ENCODE measurements around the gene DGLUCY. TPM values are rescaled to one million over a fixed set of nuclear protein-coding genes. Genes with fewer than 3 reads are reported as not detected.
A peak's percentile ranks its signal among the peaks of the same experiment; 100 is the strongest.

The DGLUCY gene
- total and polyA plus RNA-seq, 10 donors = 24.1 to 134 (median 96.7) TPM

DNA sequence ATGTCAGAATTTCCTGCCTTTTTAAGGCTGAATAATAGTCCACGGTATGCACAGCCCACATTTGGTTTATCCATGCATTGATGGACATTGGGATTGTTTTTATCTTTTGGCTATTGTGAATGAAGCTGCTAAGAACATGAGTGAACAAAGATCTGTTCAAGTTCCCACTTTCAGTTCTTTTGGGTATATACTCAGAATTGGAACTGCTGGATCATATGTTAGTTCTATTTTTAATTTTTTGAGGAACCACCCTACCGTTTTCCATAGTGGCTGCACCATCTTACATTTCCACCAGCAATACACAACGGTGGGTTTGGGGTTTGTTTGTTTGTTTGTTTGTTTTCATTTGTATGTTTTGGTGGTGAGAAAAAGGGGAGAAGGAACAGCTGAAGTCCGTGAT, 124.2 kb downstream of the DGLUCY start:
- no peak overlapping the region for H3K27ac ChIP-seq
- TF ChIP-seq POLR2A (IDR thresholded peaks at IDR 0.05) (no peak), POLR2AphosphoS5 (IDR thresholded peaks at IDR 0.05) (no peak)
- TF ChIP-seq, protein P1, sequence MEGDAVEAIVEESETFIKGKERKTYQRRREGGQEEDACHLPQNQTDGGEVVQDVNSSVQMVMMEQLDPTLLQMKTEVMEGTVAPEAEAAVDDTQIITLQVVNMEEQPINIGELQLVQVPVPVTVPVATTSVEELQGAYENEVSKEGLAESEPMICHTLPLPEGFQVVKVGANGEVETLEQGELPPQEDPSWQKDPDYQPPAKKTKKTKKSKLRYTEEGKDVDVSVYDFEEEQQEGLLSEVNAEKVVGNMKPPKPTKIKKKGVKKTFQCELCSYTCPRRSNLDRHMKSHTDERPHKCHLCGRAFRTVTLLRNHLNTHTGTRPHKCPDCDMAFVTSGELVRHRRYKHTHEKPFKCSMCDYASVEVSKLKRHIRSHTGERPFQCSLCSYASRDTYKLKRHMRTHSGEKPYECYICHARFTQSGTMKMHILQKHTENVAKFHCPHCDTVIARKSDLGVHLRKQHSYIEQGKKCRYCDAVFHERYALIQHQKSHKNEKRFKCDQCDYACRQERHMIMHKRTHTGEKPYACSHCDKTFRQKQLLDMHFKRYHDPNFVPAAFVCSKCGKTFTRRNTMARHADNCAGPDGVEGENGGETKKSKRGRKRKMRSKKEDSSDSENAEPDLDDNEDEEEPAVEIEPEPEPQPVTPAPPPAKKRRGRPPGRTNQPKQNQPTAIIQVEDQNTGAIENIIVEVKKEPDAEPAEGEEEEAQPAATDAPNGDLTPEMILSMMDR (IDR thresholded peaks at IDR 0.05 in 8 of 11, conservative IDR thresholded peaks at IDR 0.05 in 3 of 11) = no peak
- peaks cover 0 to 16% (median 0%) of the 10 kb centered on the region in 6 donors for H3K36me3 ChIP-seq
- intact Hi-C loops (cut with DNase I; ENCODE audit: low total_unique reads) = no loop called here
- no peaks in the 10 kb centered on the region for H3K9me3 ChIP-seq
- peaks cover 7 to 63% (median 29%) of the 10 kb centered on the region in 6 donors for H3K4me1 ChIP-seq
- no peaks in the 10 kb centered on the region for H3K27me3 ChIP-seq (replicated peaks in 1 of 7)
- no peak for DNase-seq
- 64 to 76% (median 66%) methylated on average over 4 of the region's 4 CpGs for WGBS, 5 donors
- no peak overlapping the region for H3K4me3 ChIP-seq

DNA sequence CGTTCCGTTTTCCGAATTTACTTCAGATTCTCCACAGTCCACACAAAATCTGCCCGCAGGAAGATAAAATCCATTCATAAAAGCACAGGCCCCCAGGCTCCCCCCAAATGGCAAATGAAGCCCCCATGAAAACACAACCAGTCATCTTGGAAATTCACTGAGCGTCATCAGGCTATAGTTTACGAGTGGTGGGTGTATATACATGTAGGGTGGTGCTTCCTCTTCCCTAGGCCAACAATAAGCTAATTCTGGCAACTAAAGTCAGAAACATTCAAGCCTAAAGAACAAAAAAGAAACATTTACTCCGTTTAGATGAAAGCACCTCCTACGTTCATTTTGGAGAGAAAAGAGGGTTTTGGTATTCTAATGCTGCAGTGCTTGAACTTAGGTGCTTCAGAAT, 124.8 kb downstream of the DGLUCY start:
- H3K4me1 ChIP-seq = peaks cover 13 to 63% (median 33%) of the 10 kb centered on the region in 6 donors
- no peaks in the 10 kb centered on the region for H3K27me3 ChIP-seq (replicated peaks in 1 of 7)
- peak overlapping the region in 1 of 8 donors; percentile 31 for H3K27ac ChIP-seq
- no peaks in the 10 kb centered on the region for H3K9me3 ChIP-seq
- DNase-seq = no peak
- peaks cover 0 to 14% (median 0%) of the 10 kb centered on the region in 6 donors for H3K36me3 ChIP-seq
- 73 to 79% (median 75%) methylated on average over 8 of the region's 8 CpGs for WGBS, 5 donors
- TF ChIP-seq POLR2AphosphoS5 (IDR thresholded peaks at IDR 0.05) (no peak), POLR2A (IDR thresholded peaks at IDR 0.05) (no peak)
- TF ChIP-seq, protein P1 (IDR thresholded peaks at IDR 0.05 in 8 of 11, conservative IDR thresholded peaks at IDR 0.05 in 3 of 11) = no peak
- H3K4me3 ChIP-seq = no peak overlapping the region
- intact Hi-C loops (cut with DNase I; ENCODE audit: low total_unique reads) = no loop called here

DNA sequence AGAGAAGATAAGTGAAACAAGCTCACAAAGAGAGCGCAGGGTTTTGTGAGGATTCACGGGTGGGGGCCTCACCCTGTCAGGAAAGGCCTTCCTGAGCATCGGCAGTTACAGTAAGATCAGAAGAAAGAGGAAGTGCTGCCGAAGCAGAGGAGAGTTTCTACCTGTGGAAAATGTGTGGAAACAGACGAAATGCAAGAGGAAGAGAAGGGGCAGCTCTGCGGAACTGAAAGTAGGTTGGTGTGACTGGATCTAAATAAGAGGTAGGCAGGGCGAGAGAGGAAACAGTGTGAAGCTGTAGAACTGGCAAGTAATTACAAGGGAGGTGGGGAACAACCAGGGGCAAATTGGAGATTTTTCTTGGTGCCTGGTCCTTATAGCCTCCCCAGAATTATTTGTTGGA, 128.0 kb downstream of the DGLUCY start:
- WGBS, 5 donors = 16 to 30% (median 21%) methylated on average over 7 of the region's 7 CpGs
- H3K4me1 ChIP-seq = peaks cover 21 to 81% (median 59%) of the 10 kb centered on the region in 6 donors
- intact Hi-C loops (cut with DNase I; ENCODE audit: low total_unique reads) = no loop called here
- DNase-seq = no peak
- H3K27me3 ChIP-seq (replicated peaks in 1 of 7) = no peaks in the 10 kb centered on the region
- peak overlapping the region; percentile 40 to 87 (median 77) for H3K27ac ChIP-seq
- H3K4me3 ChIP-seq = peak overlapping the region; percentile 14 to 65 (median 20)
- no peaks in the 10 kb centered on the region for H3K36me3 ChIP-seq
- TF ChIP-seq POLR2AphosphoS5 (IDR thresholded peaks at IDR 0.05) = peak in 1 of 3 donors; percentile 83
- TF ChIP-seq, protein P1 (IDR thresholded peaks at IDR 0.05 in 8 of 11, conservative IDR thresholded peaks at IDR 0.05 in 3 of 11) = no peak
- H3K9me3 ChIP-seq = no peaks in the 10 kb centered on the region

DNA sequence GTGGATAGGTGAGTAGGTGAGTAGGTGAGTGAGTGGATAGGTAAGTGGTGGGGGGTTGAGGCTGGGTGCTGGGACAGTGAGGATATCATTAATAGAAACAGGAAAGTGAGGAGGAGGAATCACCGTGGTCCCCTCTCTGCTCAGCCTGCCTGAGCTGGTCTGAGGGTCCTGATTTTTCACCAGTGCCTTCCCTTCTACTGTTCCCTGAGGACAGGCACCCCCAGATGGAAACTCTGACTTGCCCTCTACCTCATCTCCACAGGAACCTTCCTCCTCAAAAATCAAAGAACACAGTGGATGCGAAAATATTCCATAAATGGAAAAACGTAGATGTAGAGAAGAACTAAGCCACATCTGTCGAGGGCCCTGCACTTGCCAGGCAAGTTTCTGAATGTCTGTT, 128.8 kb downstream of the DGLUCY start:
- WGBS, 5 donors = 66 to 81% (median 66%) methylated on average over 4 of the region's 4 CpGs
- TF ChIP-seq POLR2A (IDR thresholded peaks at IDR 0.05) (no peak), POLR2AphosphoS5 (IDR thresholded peaks at IDR 0.05) (no peak)
- TF ChIP-seq, protein P1 (IDR thresholded peaks at IDR 0.05 in 8 of 11, conservative IDR thresholded peaks at IDR 0.05 in 3 of 11) = no peak
- Histone ChIP-seq H3K36me3 (no peaks in the 10 kb centered on the region), H3K27ac (peak overlapping the region in 7 of 8 donors; percentile 32 to 87 (median 79)), H3K9me3 (no peaks in the 10 kb centered on the region), H3K4me1 (peaks cover 21 to 88% (median 59%) of the 10 kb centered on the region in 6 donors), H3K27me3 (replicated peaks in 1 of 7) (no peaks in the 10 kb centered on the region), H3K4me3 (peak overlapping the region in 7 of 8 donors; percentile 6 to 65 (median 18))
- intact Hi-C loops (cut with DNase I; ENCODE audit: low total_unique reads) = no loop called here
- no peak for DNase-seq

Measured in spleen (tissue), 11 donors.